GM18499 (cell line): ENCODE results near the gene BCR.
"Not testable (repeated sequence)": the region's sequence is repeated elsewhere in the genome, so short reads cannot be mapped to it uniquely, and the experiment has no call there.

Source experiments
- ATAC-seq: cut with Tn5 transposase; IDR thresholded peaks from one replicate; pipeline ENCODE4 v1.9.1; 2021; ENCODE audit warnings: moderate number of reproducible peaks; ENCODE audit not compliant: insufficient read depth, unreplicated experiment

The BCR gene

GRCh38 chr22:23180301-23180892, at the start of gene BCR:
Gene BCR, plus strand, starts transcription at chr22:23180509. Its CDS starts 452 bp downstream, at chr22:23180961.
- no peak for ATAC-seq

DNA sequence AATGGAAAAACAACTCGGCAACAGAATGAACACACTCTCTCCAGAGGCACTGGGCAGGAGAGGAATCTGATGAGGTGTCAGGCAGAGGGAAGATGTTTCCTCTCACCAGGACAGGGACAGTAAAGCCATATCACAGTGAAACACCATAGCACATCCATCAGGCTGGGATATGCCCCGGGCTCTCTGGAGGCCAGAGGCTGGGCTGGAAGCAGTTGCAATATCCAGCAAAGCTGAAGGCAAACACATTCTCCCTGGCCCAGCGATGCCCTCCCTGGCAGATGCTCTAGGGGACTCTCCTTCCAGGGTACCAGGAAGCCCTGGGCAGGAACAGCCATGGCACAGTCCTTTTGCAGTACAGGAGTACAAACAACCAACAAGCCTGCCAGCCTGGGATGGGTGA, 49.6 kb upstream of the BCR start:
- no peak for ATAC-seq

DNA sequence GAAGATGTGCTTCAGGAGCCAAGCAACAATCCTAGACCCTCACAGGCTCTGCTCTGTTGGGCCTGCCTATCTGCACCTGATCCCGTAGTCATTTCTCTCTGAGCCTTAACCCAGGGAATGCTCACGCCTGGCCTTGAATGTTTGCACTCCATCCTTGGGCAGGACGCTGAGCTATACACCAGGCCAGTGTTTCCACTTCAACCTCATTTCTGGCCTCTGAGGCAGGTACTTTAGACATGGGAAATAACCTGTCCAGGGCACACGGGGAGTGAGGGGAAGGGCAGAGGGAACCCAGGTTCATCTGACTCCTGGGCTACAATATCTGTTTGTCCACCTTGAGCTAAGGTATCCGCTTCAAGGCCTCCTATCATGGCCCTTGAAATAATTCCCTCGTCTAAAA, 48.4 kb upstream of the BCR start:
- ATAC-seq, result no peak

DNA sequence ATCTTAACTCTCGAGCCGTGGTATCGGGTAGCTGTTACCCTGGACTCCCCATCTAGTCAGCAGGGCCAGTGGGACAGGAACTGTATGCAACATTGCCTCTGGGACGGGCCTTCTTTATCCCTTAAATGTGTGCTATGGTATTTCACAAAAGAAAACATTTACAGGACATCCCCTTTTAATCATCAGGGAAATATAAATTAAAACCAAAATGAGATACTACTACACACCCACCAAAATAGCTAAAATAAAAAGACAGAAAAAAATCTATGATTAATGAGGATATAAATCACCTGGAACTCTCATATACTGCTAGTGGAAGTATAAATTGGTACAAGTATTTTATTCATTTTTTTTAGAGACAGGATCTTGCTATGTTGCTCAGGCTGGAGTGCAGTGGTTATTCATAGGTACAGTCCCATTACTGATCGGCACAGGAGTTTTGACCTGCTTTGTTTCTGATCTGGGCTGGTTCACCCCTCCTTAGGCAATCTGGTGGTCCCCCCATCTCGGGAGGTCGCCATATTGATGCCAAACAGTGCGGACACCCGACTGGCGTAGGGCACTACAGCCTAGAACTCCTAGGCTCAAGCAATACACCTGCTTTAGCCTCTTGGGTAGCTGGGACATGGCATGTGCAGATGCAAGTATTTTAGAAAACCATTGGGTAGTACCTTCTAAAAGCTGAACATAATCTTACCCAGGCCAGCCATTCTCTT, 47.8 kb upstream of the BCR start:
- ATAC-seq, result no peak

DNA sequence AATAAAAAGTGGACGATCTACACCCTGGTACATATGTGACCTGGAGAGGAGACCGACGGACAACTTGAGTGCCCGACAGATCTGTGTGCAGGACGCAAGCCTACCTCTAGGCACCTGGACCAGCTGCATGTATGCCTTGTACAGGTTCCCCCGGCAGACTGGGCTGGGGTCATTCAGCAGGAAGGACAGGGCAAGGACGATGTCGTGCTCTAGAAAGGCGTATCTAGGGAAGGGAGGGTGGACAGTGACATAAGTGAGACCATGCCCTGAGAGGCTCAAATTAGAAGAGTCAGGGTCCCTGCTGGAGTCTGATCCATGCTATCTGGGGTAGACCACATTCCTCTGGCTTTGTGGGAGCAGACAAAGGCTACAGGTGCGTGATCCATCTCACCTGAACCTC, 46.4 kb upstream of the BCR start:
- no peak for ATAC-seq

- not testable (repeated sequence) for ATAC-seq
Observed at GRCh38 chr22:23136991-23137390, 43.3 kb upstream of the BCR start.

DNA sequence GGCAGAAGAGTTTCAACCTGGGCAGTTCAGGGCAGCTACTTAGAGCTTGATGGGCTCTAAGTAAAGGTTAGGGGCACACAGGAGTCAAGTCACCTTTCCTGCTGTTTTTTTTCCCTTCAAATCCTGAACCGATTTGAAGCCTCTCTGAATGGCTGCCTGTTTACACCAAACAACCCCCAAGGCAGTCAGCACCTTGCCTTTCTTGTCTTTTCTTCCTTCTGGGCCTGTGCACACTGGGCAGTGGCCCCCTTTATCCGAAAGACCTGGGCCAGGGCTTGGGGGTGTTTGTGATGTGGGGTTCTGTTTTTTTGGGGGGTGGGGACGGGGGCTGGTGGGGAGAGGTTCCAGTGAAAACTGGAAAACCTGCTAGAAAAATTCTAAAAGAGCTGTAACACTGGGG, 42.8 kb upstream of the BCR start:
- no peak for ATAC-seq

DNA sequence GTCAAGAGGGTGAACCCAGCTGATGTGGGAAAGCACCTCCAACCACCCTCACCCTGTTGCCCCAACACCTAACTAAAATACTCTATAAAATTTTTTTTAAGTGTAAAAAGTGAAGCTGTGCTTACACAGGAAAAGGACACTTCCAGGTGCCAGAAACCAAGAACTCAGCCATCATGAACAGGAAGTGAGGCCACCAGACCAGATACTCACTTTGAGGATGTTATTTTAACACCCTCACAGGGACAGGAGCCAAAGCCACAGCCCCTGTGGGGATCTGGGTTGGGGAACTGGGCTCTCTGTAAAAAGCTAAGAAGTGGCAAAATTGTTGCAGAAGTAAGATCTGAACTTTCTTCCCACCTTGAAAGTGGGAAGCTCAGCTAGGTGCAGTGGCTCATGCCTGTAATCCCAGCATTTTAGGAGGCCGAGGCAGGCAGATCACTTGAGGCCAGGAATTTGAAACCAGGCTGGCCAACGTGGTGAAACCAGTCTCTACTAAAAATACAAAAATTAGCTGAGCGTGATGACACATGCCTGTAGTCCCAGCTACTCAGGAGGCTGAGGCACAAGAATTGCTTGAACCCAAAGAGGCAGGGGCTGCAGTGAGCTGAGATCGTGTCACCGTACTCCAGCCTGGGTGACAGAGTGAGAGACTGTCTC, 42.3 kb upstream of the BCR start:
- no peak for ATAC-seq

- ATAC-seq, result no peak
Observed at GRCh38 chr22:23138584-23139435, 41.5 kb upstream of the BCR start.

DNA sequence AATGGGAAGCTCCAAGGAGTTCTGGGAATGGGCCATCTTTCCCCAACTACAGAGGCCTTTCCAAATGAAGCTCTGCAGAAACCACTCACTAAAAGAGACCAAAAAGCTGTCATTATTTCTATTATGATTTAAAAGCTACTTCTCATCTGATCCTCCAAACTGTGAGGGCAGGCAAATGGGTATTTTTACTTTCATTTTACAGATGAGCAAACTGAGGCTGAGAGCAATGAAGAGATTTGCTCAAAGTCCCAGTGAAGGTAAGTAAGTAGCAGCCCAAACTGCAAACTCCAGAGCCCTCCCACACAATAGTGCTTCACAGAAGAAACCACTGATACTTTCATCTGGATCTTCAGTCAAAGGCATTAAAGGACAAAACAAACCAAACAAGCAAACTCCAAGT, 39.9 kb upstream of the BCR start:
- ATAC-seq, result no peak

DNA sequence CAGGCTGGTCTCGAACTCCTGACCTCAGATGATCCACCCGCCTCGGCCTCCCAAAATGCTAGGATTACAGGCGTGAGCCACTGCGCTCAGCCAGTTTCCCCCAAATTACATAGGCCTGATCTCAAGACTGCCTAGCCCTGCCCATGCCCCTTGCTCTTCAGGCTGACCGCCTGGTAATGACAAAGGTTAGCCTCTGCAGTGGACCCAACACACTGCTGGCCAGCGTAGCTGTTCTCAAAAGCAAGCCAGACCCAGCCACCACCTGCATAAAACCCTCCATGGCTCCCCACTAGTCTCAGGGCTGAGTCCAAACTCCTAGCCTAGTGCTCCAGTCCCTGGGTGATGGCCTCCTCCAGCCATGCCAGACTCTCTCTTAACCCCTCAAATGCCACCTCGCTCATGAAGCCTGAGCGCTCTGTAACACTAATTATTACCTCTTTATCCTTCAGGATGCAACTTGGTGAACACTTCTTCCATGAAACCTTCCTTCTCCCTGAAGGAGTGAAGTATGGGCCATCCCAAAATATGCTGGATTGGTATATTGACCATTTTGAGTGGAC, 37.7 kb upstream of the BCR start:
- no peak for ATAC-seq

- no peak for ATAC-seq
Observed at GRCh38 chr22:23143119-23143518, 37.2 kb upstream of the BCR start.

DNA sequence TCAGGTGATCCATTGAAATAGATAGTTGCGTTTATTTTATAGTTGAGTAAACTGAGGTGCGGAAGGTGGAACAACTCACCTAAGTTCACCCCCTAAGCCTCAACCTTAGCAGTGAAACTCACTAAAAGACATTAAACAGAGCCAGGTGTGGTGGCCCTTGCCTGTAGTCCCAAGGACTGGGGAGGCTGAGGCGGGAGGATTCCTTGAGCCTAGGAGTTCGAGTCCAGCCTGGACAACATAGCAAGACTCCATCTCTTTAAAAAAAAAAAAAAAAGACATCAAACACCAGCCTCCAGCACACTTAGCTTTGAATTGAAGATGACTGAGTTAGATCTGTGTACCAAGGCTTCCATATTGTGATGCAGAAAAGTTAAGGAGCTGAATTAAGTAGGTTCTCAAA, 35.9 kb upstream of the BCR start:
- no peak for ATAC-seq

- no peak for ATAC-seq
Observed at GRCh38 chr22:23144932-23145877, 35.1 kb upstream of the BCR start, which contains the start of gene RAB36. Gene RAB36, plus strand, starts transcription at chr22:23145477. Its CDS starts 1,140 bp downstream, at chr22:23146617.

DNA sequence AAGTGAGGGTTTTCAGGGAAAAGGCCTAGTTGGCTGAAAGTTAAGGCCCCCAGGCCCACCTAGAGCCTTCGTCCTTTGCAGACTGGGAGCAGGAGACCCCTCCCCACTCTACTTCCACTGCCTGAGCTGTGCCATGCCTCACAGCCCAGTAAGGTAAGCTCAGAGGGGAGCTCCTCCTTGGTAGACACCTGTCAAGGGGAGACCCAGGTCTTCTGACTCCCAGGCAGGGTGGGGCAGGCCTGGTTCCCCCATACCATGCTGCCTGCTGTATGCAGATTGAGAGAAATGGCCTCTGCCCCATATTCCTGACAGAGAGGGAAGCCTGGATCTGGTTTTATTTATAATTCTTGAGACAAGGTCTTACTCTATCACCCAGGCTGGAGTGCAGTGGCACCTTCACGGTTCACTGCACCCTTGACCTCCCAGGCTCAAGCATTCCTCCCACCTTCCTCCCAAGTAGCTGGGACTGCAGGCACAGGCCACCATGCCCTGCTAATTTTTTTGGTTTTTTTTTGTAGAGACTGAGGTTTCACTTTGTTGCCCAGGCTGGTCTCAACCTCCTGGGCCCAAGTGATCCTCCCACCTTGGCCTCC, 34.3 kb upstream of the BCR start:
- no peak for ATAC-seq

DNA sequence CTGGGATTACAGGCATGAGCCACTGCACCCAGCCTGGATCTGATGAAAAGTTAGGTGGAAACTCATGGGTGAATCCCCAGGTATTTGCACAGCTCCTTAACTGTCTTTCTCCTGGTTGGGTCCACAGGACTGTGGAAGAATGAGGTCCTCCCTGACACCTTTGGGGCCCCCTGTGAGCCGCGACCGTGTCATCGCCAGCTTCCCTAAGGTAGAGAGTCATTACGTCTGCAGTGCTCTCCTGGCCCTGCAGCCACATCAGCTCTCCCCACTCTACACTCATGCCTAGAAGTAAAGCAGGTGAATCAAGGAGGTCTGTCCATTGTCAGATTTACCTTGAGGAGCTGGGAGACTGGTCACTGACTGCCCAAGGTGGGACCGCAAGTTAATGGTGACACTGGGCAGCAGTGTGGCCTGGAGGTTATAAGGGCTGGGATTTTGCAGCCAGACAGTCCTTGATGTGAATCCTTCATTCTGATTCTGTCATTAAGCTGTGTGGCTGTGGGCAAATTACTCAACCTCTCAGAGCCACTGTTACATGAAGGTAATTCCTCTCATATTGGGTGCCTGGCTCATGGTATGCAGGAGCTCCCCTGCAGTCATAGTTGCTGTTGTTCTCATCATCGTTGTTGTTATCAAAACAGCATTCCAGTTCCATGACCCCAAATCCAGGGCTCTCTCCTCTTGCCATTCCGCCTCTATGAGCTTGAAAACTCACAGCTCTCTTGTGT, 33.7 kb upstream of the BCR start:
- ATAC-seq, result no peak

GRCh38 chr22:23147617-23148387, 32.5 kb upstream of the BCR start:
- no peak for ATAC-seq
